WTC11 (cell line): ENCODE measurements around the gene CREB1. TPM values are rescaled to one million over a fixed set of nuclear protein-coding genes. Genes with fewer than 3 reads are reported as not detected.

Experiments
- ATAC-seq: fragments of 200-7000 bp; cut with Tn5 transposase; 2 replicates; pipeline ENCODE4 v1.10.0; 2021; ENCODE audit warnings: mild to moderate bottlenecking, moderate library complexity
- CTCF ChIA-PET: fragments of 300-600 bp; sonication (Branson Sonifier 250); formaldehyde crosslinking; loops from one replicate; lab custom pipeline; 2021; ENCODE audit warnings: antibody characterized with exemption; lab: Charles Lee
- POLR2A ChIA-PET: fragments of 350-600 bp; sonication (Branson Sonifier 250); formaldehyde crosslinking; loops from one replicate; lab custom pipeline; 2021; ENCODE audit warnings: antibody characterized with exemption; lab: Charles Lee
- DNase-seq: peaks from one replicate; pipeline ENCODE4 v3.0.0; 2021; ENCODE audit warnings: low spot score
- H3K27ac Mint-ChIP-seq: 2 replicates; pipeline ENCODE4 v1.8.0; 2021; ENCODE audit warnings: mixed read lengths
- H3K27me3 Mint-ChIP-seq: 2 replicates; pipeline ENCODE4 v1.8.0; 2021; ENCODE audit warnings: low read depth, mild to moderate bottlenecking, moderate library complexity, mixed read lengths
- H3K36me3 Mint-ChIP-seq: 2 replicates; pipeline ENCODE4 v1.8.0; 2021; ENCODE audit warnings: mixed read lengths
- H3K4me1 Mint-ChIP-seq: 2 replicates; pipeline ENCODE4 v1.8.0; 2022; ENCODE audit warnings: mixed read lengths
- H3K4me3 Mint-ChIP-seq: 2 replicates; pipeline ENCODE4 v1.8.0; 2021; ENCODE audit warnings: mild to moderate bottlenecking, moderate library complexity, mixed read lengths
- H3K9me3 Mint-ChIP-seq: 2 replicates; pipeline ENCODE4 v1.8.0; 2021; ENCODE audit warnings: mixed read lengths
- CDX4 ChIP-seq: fragments of 250-450 bp; sonication (Bioruptor Pico); IDR thresholded peaks from 2 replicates; pipeline ENCODE4 v1.9.0; 2021; ENCODE audit warnings: moderate library complexity, mild to moderate bottlenecking, inconsistent platforms, borderline replicate concordance
- CREB1 ChIP-seq: sonication (generic); formaldehyde crosslinking; IDR thresholded peaks from 2 replicates; pipeline ENCODE4 v1.8.0; 2023; ENCODE audit warnings: mild to moderate bottlenecking, missing genetic modification reagents
- FOXP4 ChIP-seq: sonication (generic); formaldehyde crosslinking; IDR thresholded peaks from 2 replicates; pipeline ENCODE4 v1.8.0; 2022; ENCODE audit warnings: mild to moderate bottlenecking, missing genetic modification reagents
- HMGXB4 ChIP-seq: sonication (generic); formaldehyde crosslinking; IDR thresholded peaks from 2 replicates; pipeline ENCODE4 v1.8.1; 2023; ENCODE audit warnings: mild to moderate bottlenecking, moderate library complexity, missing genetic modification reagents
- IRF1 ChIP-seq: sonication (generic); formaldehyde crosslinking; IDR thresholded peaks from 2 replicates; pipeline ENCODE4 v1.8.0; 2023; ENCODE audit warnings: missing genetic modification reagents
- MLX ChIP-seq: sonication (generic); formaldehyde crosslinking; IDR thresholded peaks from 2 replicates; pipeline ENCODE4 v1.8.1; 2023; ENCODE audit warnings: mild to moderate bottlenecking, missing genetic modification reagents, moderate library complexity
- NFE2L1 ChIP-seq: sonication (generic); formaldehyde crosslinking; IDR thresholded peaks from 2 replicates; pipeline ENCODE4 v1.8.1; 2023; ENCODE audit warnings: missing genetic modification reagents
- PRRX2 ChIP-seq: fragments of 250-450 bp; sonication (Bioruptor Pico); IDR thresholded peaks from 2 replicates; pipeline ENCODE4 v1.8.0; 2021; ENCODE audit warnings: mild to moderate bottlenecking
- RELA ChIP-seq: sonication (generic); formaldehyde crosslinking; IDR thresholded peaks from 2 replicates; pipeline ENCODE4 v1.8.1; 2022; ENCODE audit warnings: missing genetic modification reagents, mild to moderate bottlenecking, borderline replicate concordance
- SOX15 ChIP-seq: fragments of 250-450 bp; sonication (Bioruptor Pico); IDR thresholded peaks from 2 replicates; pipeline ENCODE4 v1.9.0; 2021; ENCODE audit warnings: mild to moderate bottlenecking
- USF2 ChIP-seq: sonication (generic); formaldehyde crosslinking; IDR thresholded peaks from 2 replicates; pipeline ENCODE4 v1.8.1; 2023; ENCODE audit warnings: mild to moderate bottlenecking, missing genetic modification reagents, moderate library complexity
- ZBTB43 ChIP-seq: sonication (generic); formaldehyde crosslinking; IDR thresholded peaks from 2 replicates; pipeline ENCODE4 v1.8.1; 2023; ENCODE audit warnings: mild to moderate bottlenecking, missing genetic modification reagents
- ZMAT4 ChIP-seq: fragments of 250-450 bp; sonication (Bioruptor Pico); IDR thresholded peaks from 2 replicates; pipeline ENCODE4 v1.9.0; 2021; ENCODE audit warnings: mild to moderate bottlenecking
- ZNF263 ChIP-seq: sonication (generic); formaldehyde crosslinking; IDR thresholded peaks from 2 replicates; pipeline ENCODE4 v1.8.1; 2022; ENCODE audit warnings: low read depth, mild to moderate bottlenecking, moderate library complexity, missing genetic modification reagents
- total RNA-seq: library from RNA; stranded (reverse); gene quantifications from 3 replicates; pipeline ENCODE4 v1.2.3, GENCODE V29; 2021
- TF ChIP-seq, protein P1 (sequence below): sonication (generic); formaldehyde crosslinking; IDR thresholded peaks from 2 replicates; pipeline ENCODE4 v1.8.1; 2023; ENCODE audit warnings: mild to moderate bottlenecking, missing genetic modification reagents, borderline replicate concordance
- TF ChIP-seq, protein P2 (sequence below): fragments of 250-450 bp; sonication (Bioruptor Pico); conservative IDR thresholded peaks from 2 replicates; pipeline ENCODE4 v1.9.0; 2021; ENCODE audit warnings: mild to moderate bottlenecking
- TF ChIP-seq, protein P3 (sequence below): sonication (generic); formaldehyde crosslinking; IDR thresholded peaks from 2 replicates; pipeline ENCODE4 v1.8.0; 2022; ENCODE audit warnings: mild to moderate bottlenecking, missing genetic modification reagents

CREB1 gene
- total RNA-seq, 1 experiment from 2014 or later: 97.7 TPM

GRCh38 chr2:207633686-207634085, 103.9 kb downstream of the CREB1 start (continued):
- TF ChIP-seq IRF1 (CRISPR knock-in tag): no peak
- TF ChIP-seq RELA (CRISPR knock-in tag): no peak
- TF ChIP-seq SOX15 (CRISPR knock-in tag): no peak
- TF ChIP-seq, protein P1, sequence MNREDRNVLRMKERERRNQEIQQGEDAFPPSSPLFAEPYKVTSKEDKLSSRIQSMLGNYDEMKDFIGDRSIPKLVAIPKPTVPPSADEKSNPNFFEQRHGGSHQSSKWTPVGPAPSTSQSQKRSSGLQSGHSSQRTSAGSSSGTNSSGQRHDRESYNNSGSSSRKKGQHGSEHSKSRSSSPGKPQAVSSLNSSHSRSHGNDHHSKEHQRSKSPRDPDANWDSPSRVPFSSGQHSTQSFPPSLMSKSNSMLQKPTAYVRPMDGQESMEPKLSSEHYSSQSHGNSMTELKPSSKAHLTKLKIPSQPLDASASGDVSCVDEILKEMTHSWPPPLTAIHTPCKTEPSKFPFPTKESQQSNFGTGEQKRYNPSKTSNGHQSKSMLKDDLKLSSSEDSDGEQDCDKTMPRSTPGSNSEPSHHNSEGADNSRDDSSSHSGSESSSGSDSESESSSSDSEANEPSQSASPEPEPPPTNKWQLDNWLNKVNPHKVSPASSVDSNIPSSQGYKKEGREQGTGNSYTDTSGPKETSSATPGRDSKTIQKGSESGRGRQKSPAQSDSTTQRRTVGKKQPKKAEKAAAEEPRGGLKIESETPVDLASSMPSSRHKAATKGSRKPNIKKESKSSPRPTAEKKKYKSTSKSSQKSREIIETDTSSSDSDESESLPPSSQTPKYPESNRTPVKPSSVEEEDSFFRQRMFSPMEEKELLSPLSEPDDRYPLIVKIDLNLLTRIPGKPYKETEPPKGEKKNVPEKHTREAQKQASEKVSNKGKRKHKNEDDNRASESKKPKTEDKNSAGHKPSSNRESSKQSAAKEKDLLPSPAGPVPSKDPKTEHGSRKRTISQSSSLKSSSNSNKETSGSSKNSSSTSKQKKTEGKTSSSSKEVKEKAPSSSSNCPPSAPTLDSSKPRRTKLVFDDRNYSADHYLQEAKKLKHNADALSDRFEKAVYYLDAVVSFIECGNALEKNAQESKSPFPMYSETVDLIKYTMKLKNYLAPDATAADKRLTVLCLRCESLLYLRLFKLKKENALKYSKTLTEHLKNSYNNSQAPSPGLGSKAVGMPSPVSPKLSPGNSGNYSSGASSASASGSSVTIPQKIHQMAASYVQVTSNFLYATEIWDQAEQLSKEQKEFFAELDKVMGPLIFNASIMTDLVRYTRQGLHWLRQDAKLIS (CRISPR knock-in tag): no peak
- TF ChIP-seq ZBTB43 (CRISPR knock-in tag): no peak
- TF ChIP-seq, protein P2, sequence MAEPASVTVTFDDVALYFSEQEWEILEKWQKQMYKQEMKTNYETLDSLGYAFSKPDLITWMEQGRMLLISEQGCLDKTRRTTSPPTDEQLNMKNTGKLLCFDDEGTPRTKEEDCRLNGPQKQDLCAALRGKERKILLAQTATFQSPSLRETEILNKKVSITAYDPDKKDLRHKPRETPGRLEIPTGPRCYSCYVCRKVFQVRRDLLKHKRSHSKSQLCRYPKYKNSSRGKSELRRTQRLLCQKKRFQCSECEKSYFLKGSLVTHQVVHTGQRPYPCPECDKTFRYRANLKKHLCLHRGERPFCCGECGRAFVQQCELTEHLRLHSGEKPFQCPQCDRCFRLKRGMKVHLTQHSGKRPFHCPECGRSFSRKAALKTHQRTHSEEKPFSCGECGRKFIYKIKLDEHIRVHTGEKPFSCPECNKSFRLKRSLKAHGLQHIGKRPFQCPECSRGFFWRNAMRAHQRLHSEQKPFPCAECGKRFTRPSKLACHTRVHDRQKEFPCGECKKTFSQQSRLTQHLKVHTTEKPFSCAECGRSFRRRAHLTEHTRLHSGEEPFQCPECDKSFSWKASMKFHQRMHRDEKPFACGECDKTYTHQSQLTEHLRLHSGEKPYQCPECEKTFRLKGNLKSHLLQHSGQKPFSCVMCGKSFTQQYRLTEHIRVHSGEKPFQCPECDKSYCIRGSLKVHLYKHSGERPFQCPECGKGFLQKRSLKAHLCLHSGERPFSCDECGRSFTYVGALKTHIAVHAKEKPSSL (CRISPR knock-in tag): no peak
- no peak for TF ChIP-seq ZMAT4
- no peak for TF ChIP-seq MLX (CRISPR knock-in tag)
- no peak for TF ChIP-seq CDX4 (CRISPR knock-in tag)
- TF ChIP-seq ZNF263 (CRISPR knock-in tag): no peak

GRCh38 chr2:207635468-207636200, 105.9 kb downstream of the CREB1 start:
- DNase-seq: no peak
- Mint-ChIP-seq H3K36me3 (no peaks in the 10 kb centered on the region; the same call in 1 of the 2 replicates), H3K4me3 (no peak overlapping the region), H3K9me3 (peaks cover 6% of the 10 kb centered on the region), H3K27ac (no peak overlapping the region), H3K4me1 (peaks cover 14% of the 10 kb centered on the region), H3K27me3 (no peaks in the 10 kb centered on the region)
- peak; percentile 45 for ATAC-seq
- ChIA-PET CTCF (interaction anchor here (1.3 to 2.5 kb wide), 2 partner anchors 8 to 56 kb away, joined by 3 to 10 read pairs; no protein-coding TSS in a partner anchor), POLR2A (interaction anchor here (0.8 kb wide), 1 partner anchor 10 kb away, joined by 3 read pairs; the partner anchor contains the start of gene METTL21A)
- TF ChIP-seq HMGXB4 (CRISPR knock-in tag) (no peak), CDX4 (CRISPR knock-in tag) (no peak), FOXP4 (CRISPR knock-in tag) (no peak), CREB1 (CRISPR knock-in tag) (no peak), USF2 (CRISPR knock-in tag) (no peak), NFE2L1 (CRISPR knock-in tag) (no peak), PRRX2 (no peak)
- TF ChIP-seq, protein P3, sequence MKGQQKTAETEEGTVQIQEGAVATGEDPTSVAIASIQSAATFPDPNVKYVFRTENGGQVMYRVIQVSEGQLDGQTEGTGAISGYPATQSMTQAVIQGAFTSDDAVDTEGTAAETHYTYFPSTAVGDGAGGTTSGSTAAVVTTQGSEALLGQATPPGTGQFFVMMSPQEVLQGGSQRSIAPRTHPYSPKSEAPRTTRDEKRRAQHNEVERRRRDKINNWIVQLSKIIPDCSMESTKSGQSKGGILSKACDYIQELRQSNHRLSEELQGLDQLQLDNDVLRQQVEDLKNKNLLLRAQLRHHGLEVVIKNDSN (CRISPR knock-in tag): no peak
